Mucosa of descending colon (tissue), 3 donors: ENCODE measurements around the gene EIF2B2. TPM values are rescaled to one million over a fixed set of nuclear protein-coding genes. Genes with fewer than 3 reads are reported as not detected.

Experiments
- ATAC-seq: fragments of 200-7000 bp; cut with Tn5 transposase; one replicate; pipeline ENCODE4 v1.9.1; 2020; ENCODE audit warnings: mild to moderate bottlenecking, moderate library complexity
- DNase-seq, 3 donors: peaks; one replicate each; pipeline ENCODE4 v3.0.0-alpha.2; 2020
- H3K36me3 ChIP-seq: fragments of 200-600 bp; one replicate; pipeline ENCODE4 v1.8.0; 2021; ENCODE audit warnings: low read depth, mild to moderate bottlenecking
- H3K4me1 ChIP-seq: fragments of 200-600 bp; one replicate; pipeline ENCODE4 v1.8.0; 2021; ENCODE audit warnings: low read depth, mild to moderate bottlenecking
- H3K4me3 ChIP-seq: fragments of 200-600 bp; one replicate; pipeline ENCODE4 v1.8.0; 2021; ENCODE audit warnings: mild to moderate bottlenecking
- H3K9me3 ChIP-seq: fragments of 200-600 bp; one replicate; pipeline ENCODE4 v1.8.0; 2021; ENCODE audit warnings: mild to moderate bottlenecking
- intact Hi-C, 2 donors: fragments of 100-400 bp; cut with DNase I in 1 of 2; cut with micrococcal nuclease in 1 of 2; formaldehyde crosslinking; loops; one replicate each; pipeline versions ENCODE4 v1.11.0 to v1.11.1; 2022; cut with DNase I, micrococcal nuclease
- total RNA-seq, 3 donors: library from RNA; stranded (reverse); fragmentation: NEBNext Ultra II Directional in 2 of 3; extraction: Animal tissue kit (Norgen Biotek cat#: 25700) in 2 of 3; gene quantifications; one replicate each; pipeline versions ENCODE4 v1.2.1 to v1.2.4, GENCODE V29; 2021 to 2023
- TF ChIP-seq, protein P1 (sequence below): fragments of 200-600 bp; IDR thresholded peaks from one replicate; pipeline ENCODE4 v1.8.0; 2022; ENCODE audit warnings: antibody characterized with exemption, mild to moderate bottlenecking
- donor health status: DM: no; HTN: no; CAD: no; lungs with moderate emphysema.
- donor health status: DM: no; HTN: no; CAD: no.
- donor health status: DM: no; HTN: yes; CAD: no.

The EIF2B2 gene
- total RNA-seq, 3 donors from 2014 or later, result 40.6 to 50.9 (median 46.3) TPM

- Histone ChIP-seq H3K4me1 (no peaks in the 10 kb centered on the region), H3K9me3 (no peaks in the 10 kb centered on the region), H3K4me3 (no peak overlapping the region), H3K36me3 (no peaks in the 10 kb centered on the region)
- ATAC-seq (peak; percentile 6), DNase-seq (no peak)
- TF ChIP-seq, protein P1, sequence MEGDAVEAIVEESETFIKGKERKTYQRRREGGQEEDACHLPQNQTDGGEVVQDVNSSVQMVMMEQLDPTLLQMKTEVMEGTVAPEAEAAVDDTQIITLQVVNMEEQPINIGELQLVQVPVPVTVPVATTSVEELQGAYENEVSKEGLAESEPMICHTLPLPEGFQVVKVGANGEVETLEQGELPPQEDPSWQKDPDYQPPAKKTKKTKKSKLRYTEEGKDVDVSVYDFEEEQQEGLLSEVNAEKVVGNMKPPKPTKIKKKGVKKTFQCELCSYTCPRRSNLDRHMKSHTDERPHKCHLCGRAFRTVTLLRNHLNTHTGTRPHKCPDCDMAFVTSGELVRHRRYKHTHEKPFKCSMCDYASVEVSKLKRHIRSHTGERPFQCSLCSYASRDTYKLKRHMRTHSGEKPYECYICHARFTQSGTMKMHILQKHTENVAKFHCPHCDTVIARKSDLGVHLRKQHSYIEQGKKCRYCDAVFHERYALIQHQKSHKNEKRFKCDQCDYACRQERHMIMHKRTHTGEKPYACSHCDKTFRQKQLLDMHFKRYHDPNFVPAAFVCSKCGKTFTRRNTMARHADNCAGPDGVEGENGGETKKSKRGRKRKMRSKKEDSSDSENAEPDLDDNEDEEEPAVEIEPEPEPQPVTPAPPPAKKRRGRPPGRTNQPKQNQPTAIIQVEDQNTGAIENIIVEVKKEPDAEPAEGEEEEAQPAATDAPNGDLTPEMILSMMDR, result no peak
- intact Hi-C loops, result no loop called here
Measured at GRCh38 chr14:75023108-75023507, 20.4 kb downstream of the EIF2B2 start.

DNA sequence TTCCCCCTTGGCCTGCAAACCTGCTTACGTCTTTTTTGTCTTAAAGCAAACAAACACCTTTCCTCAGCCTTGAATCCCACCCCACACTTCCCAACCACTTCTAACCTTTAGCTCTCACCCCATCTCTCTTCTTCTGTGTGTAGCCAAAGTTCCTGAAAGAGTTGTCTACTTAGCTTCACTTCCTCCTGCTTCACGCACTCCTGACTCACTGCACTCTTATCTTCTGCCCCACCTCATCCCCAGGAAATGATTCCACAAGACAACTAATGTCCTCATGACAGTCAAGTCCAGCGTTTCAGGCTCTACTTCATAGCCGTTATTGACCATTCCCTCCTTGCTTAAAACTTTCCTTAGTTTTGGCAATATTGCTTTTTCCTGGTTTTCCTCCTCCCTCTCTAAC, 22.4 kb downstream of the EIF2B2 start:
- peak in 1 of 3 donors; percentile 27 for DNase-seq
- Histone ChIP-seq H3K9me3 (no peaks in the 10 kb centered on the region), H3K4me1 (no peaks in the 10 kb centered on the region), H3K36me3 (no peaks in the 10 kb centered on the region), H3K4me3 (no peak overlapping the region)
- TF ChIP-seq, protein P1, result no peak
- intact Hi-C loops, result no loop called here
- ATAC-seq, result peak; percentile 97

DNA sequence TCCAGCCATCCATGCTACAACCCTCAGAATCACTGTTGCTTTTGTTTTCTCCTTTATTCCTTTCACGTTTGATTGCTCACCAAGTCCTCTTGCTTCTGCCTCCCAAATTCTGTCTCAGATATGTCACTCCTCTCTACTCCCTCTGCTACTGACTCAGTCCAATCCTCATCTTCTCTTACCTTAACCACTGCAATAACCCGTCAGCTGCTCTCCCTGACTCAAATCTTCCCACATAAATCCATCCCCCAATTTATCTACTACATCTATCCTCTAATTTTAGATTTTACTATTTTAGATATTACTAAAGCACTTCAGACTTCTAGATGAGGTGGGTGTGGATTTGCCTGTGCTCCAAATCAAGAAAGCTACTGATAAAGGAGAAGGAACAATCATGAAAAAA, 23.2 kb downstream of the EIF2B2 start:
- Histone ChIP-seq H3K36me3 (no peaks in the 10 kb centered on the region), H3K4me3 (no peak overlapping the region), H3K9me3 (no peaks in the 10 kb centered on the region), H3K4me1 (no peaks in the 10 kb centered on the region)
- TF ChIP-seq, protein P1, result no peak
- intact Hi-C loops, result no loop called here
- ATAC-seq, result no peak
- no peak for DNase-seq

- TF ChIP-seq, protein P1, result no peak
- Histone ChIP-seq H3K4me1 (no peaks in the 10 kb centered on the region), H3K36me3 (no peaks in the 10 kb centered on the region), H3K4me3 (no peak overlapping the region), H3K9me3 (no peaks in the 10 kb centered on the region)
- intact Hi-C loops, result no loop called here
- DNase-seq (no peak), ATAC-seq (peak; percentile 27)
Measured at GRCh38 chr14:75030147-75030546, 27.4 kb downstream of the EIF2B2 start.

DNA sequence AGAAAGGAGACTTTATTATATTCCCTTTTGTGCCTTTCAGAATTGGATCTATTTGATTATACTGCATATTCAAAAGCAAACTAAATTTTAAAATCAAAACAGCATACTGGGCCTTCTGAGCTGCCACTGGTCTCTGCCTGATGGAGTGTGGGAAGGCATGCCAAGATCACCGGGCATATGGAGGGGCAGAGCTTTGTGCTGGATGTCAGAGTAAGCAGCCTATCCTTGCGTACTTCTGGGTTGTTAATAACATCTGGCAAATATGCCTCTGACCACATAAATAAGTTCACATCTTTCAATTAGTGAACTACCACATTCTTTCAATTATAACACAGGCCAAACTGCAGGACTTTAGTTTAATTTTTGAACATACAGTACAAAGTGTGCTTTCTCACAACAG, 30.2 kb downstream of the EIF2B2 start:
- intact Hi-C loops, result no loop called here
- no peak for DNase-seq
- no peak for ATAC-seq
- Histone ChIP-seq H3K36me3 (no peaks in the 10 kb centered on the region), H3K4me1 (no peaks in the 10 kb centered on the region), H3K4me3 (no peak overlapping the region), H3K9me3 (no peaks in the 10 kb centered on the region)
- TF ChIP-seq, protein P1, result no peak

DNA sequence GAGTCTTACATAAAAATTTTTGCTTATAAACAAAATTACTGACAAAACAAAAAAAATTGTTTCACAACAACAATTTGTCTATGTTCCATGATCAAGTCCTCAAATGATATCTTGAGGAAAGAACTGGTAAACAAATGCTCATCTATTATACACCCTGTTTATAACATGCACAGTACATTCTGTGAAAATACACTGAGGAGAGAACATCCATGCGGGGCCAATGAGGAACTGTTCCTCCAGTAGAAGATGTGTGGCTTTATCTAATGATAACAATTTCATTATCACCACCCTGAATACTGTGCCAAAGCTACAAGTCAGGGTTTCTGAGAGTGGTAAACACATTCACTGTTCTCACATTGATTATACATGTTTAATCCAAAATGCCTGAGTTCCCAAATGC, 37.8 kb downstream of the EIF2B2 start:
- intact Hi-C loops, result no loop called here
- TF ChIP-seq, protein P1, result no peak
- DNase-seq (no peak), ATAC-seq (peak; percentile 51)
- Histone ChIP-seq H3K9me3 (no peaks in the 10 kb centered on the region), H3K36me3 (no peaks in the 10 kb centered on the region), H3K4me1 (peaks cover 33% of the 10 kb centered on the region), H3K4me3 (no peak overlapping the region)
